Erythroblast (primary cell): ENCODE data around the gene ERMAP.

Experiments used
- GATA1 ChIP-seq: IDR thresholded peaks from 2 replicates; pipeline ENCODE4 v1.6.1; 2011; ENCODE audit warnings: low read depth, mild to moderate bottlenecking, control low read depth, low read length, moderate library complexity
- POLR2A ChIP-seq: IDR thresholded peaks from 2 replicates; pipeline ENCODE4 v1.6.1; 2011; ENCODE audit warnings: mild to moderate bottlenecking, low read length

DNA sequence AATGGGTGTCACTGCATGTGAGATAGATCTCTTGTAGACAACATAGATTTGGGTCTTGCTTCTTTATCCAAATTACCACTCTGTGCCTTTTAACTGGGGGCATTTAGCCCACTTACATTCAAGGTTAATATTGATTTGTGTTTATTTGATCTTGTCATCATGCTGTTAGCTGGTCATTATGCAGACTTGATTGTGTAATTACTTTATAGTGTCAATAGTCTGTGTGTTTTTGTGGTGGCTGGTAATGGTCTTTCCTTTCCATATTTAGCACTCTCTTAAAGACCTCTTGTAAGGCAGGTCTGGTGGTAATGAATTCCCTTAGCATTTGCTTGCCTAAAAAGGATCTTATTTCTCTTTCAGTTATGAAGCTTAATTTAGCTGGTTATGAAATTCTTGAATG lies 59.1 kb downstream of the ERMAP start:
- TF ChIP-seq POLR2A (no peak), GATA1 (no peak)
